NCI-H446 (cell line): Measurements from ENCODE around the gene WNT5B.

Experiments
- DNase-seq, 2 experiments: peaks; one replicate each; lab custom pipeline; 2025; lab: John Stamatoyannopoulos, UW

WNT5B gene

GRCh38 chr12:1630133-1630826 lies 1.2 kb downstream of the WNT5B start:
- DNase-seq, result peak in 1 of 2 experiments; percentile 72

GRCh38 chr12:1630827-1631591 lies 2.0 kb downstream of the WNT5B start:
- peak in 1 of 2 experiments; percentile 34 for DNase-seq

GRCh38 chr12:1632702-1633101 lies 3.7 kb downstream of the WNT5B start:
- peak; percentile 36 to 41 for DNase-seq

GRCh38 chr12:1633459-1633858 lies 4.4 kb downstream of the WNT5B start:
- DNase-seq, result no peak

- DNase-seq, result no peak
These were observed 5.1 kb downstream of the WNT5B start for GRCh38 chr12:1634149-1634548.

- peak; percentile 90 to 93 for DNase-seq
These were observed 5.7 kb downstream of the WNT5B start for GRCh38 chr12:1634590-1635191.

GRCh38 chr12:1635301-1636095 lies 6.5 kb downstream of the WNT5B start:
- no peak for DNase-seq

- DNase-seq, result no peak
These were observed 9.2 kb downstream of the WNT5B start for GRCh38 chr12:1638203-1638602.

- DNase-seq, result no peak
These were observed 10.5 kb downstream of the WNT5B start for GRCh38 chr12:1639538-1639937.

- no peak for DNase-seq
These were observed 11.6 kb downstream of the WNT5B start for GRCh38 chr12:1640328-1641234.

- no peak for DNase-seq
These were observed 13.5 kb downstream of the WNT5B start for GRCh38 chr12:1642513-1642912.

- DNase-seq, result no peak
These were observed 14.0 kb downstream of the WNT5B start for GRCh38 chr12:1643043-1643442.

- peak in 1 of 2 experiments; percentile 22 for DNase-seq
These were observed 15.0 kb downstream of the WNT5B start for GRCh38 chr12:1643905-1644533.

GRCh38 chr12:1644534-1645438 lies 15.8 kb downstream of the WNT5B start:
- DNase-seq, result peak; percentile 86 to 92

GRCh38 chr12:1645819-1646218 lies 16.8 kb downstream of the WNT5B start:
- no peak for DNase-seq

GRCh38 chr12:1646569-1647284 lies 17.7 kb downstream of the WNT5B start:
- DNase-seq, result no peak

GRCh38 chr12:1647285-1647669 lies 18.2 kb downstream of the WNT5B start:
- no peak for DNase-seq

- no peak for DNase-seq
These were observed 21.4 kb downstream of the WNT5B start for GRCh38 chr12:1650260-1650977.
